H1 (cell line): ENCODE data around the gene HLA-DMB. TPM values are rescaled to one million over a fixed set of nuclear protein-coding genes. Genes with fewer than 3 reads are reported as not detected.

ENCODE experiments used
- CTCF ChIA-PET: fragments of 300-600 bp; sonication (Branson Sonifier 250); formaldehyde crosslinking; loops from one replicate; lab custom pipeline; 2021; ENCODE audit not compliant: partially characterized antibody; lab: Charles Lee
- POLR2A ChIA-PET: fragments of 300-600 bp; sonication (Branson Sonifier 250); formaldehyde crosslinking; loops from one replicate; lab custom pipeline; 2021; ENCODE audit warnings: inconsistent platforms; ENCODE audit not compliant: partially characterized antibody; lab: Charles Lee
- DNase-seq, 2 experiments: peaks; one replicate each; pipeline versions ENCODE4 v3.0.0 to v3.0.0-alpha.2; 2010 to 2022; ENCODE audit warnings: low spot score in 2 of 2, low read depth in 1 of 2, mixed read lengths in 1 of 2
- FAIRE-seq: peaks from 2 replicates; lab custom pipeline; 2011; peaks lifted over from hg19 to GRCh38; lab: Jason Lieb, UNC
- H2AFZ ChIP-seq: 2 replicates; pipeline ENCODE4 v1.8.1; 2012; ENCODE audit warnings: low read length, inconsistent platforms
- H2AK5ac ChIP-seq: 2 replicates; pipeline ENCODE4 v1.6.1; 2013; ENCODE audit warnings: low read depth, low read length
- H2BK120ac ChIP-seq: replicated peaks from 2 replicates; pipeline ENCODE3; 2013; ENCODE audit warnings: low read depth, low read length, inconsistent platforms
- H2BK12ac ChIP-seq: 2 replicates; pipeline ENCODE4 v1.6.1; 2013; ENCODE audit warnings: low read depth, low read length
- H2BK15ac ChIP-seq: 2 replicates; pipeline ENCODE4 v1.6.1; 2013; ENCODE audit warnings: low read length
- H2BK20ac ChIP-seq: 2 replicates; pipeline ENCODE4 v1.6.1; 2013; ENCODE audit warnings: low read length
- H2BK5ac ChIP-seq: 2 replicates; pipeline ENCODE4 v1.6.1; 2013; ENCODE audit warnings: low read depth, low read length
- H3K14ac ChIP-seq: 2 replicates; pipeline ENCODE4 v1.6.1; 2013; ENCODE audit warnings: inconsistent platforms; ENCODE audit not compliant: insufficient read length
- H3K18ac ChIP-seq: 2 replicates; pipeline ENCODE4 v1.6.1; 2013; ENCODE audit warnings: low read length; ENCODE audit errors: extremely low read depth
- H3K23ac ChIP-seq: 2 replicates; pipeline ENCODE4 v1.6.1; 2013; ENCODE audit warnings: inconsistent platforms; ENCODE audit not compliant: insufficient read length
- H3K23me2 ChIP-seq: 2 replicates; pipeline ENCODE4 v1.6.1; 2013; ENCODE audit warnings: low read depth, low read length
- H3K27ac ChIP-seq: 2 replicates; pipeline ENCODE4 v1.6.1; 2011; ENCODE audit warnings: low read depth, low read length, inconsistent platforms
- H3K27me3 ChIP-seq, 4 experiments: replicated peaks in 1 of 4; 1 replicate in 1 of 4; 2 replicates in 3 of 4; pipeline versions ENCODE4 v1.6.1 to v1.8.1; 2011 to 2013; ENCODE audit warnings: low read length in 3 of 4, mild to moderate bottlenecking in 3 of 4, inconsistent platforms in 2 of 4, mixed read lengths in 2 of 4, moderate library complexity in 1 of 4; ENCODE audit not compliant: control insufficient read depth in 3 of 4, insufficient read depth in 3 of 4; ENCODE audit errors: extremely low read depth in 1 of 4
- H3K36me3 ChIP-seq, 4 experiments: 2 replicates each; pipeline versions ENCODE4 v1.6.1 to v1.8.1; 2011 to 2013; ENCODE audit warnings: mild to moderate bottlenecking in 4 of 4, low read length in 3 of 4, moderate library complexity in 2 of 4, control low read depth in 1 of 4, inconsistent platforms in 1 of 4; ENCODE audit not compliant: insufficient read depth in 4 of 4, control insufficient read depth in 2 of 4
- H3K4ac ChIP-seq: replicated peaks from 2 replicates; pipeline ENCODE3; 2013; ENCODE audit warnings: low read length, low read depth, mixed read lengths, inconsistent platforms; ENCODE audit not compliant: insufficient read length
- H3K4me1 ChIP-seq, 4 experiments: replicated peaks in 1 of 4; 1 replicate in 1 of 4; 2 replicates in 3 of 4; pipeline versions ENCODE4 v1.6.1 to v1.8.1; 2011 to 2013; ENCODE audit warnings: low read length in 3 of 4, inconsistent platforms in 2 of 4, mixed read lengths in 1 of 4; ENCODE audit not compliant: insufficient read depth in 4 of 4, control insufficient read depth in 3 of 4
- H3K4me2 ChIP-seq, 2 experiments: 2 replicates each; pipeline versions ENCODE4 v1.6.1 to v1.8.1; 2011 to 2013; ENCODE audit warnings: low read depth in 2 of 2, low read length in 2 of 2, control low read depth in 1 of 2, inconsistent platforms in 1 of 2, mild to moderate bottlenecking in 1 of 2; ENCODE audit not compliant: insufficient read depth in 1 of 2
- H3K4me3 ChIP-seq, 4 experiments: fragments of 200-600, 300-600 bp in 1 of 4; sonication (generic), shearing (Covaris generic), sonication (Bioruptor Twin) in 1 of 4; 2 replicates each; pipeline versions ENCODE4 v1.5.1 to v1.8.1; 2011 to 2016; ENCODE audit warnings: low read length in 4 of 4, low read depth in 3 of 4, control low read depth in 2 of 4, inconsistent platforms in 2 of 4, mild to moderate bottlenecking in 2 of 4, mixed read lengths in 1 of 4, moderate library complexity in 1 of 4; ENCODE audit not compliant: insufficient read depth in 2 of 4; ENCODE audit errors: extremely low read depth in 1 of 4
- H3K56ac ChIP-seq: replicated peaks from 2 replicates; pipeline ENCODE3; 2013; ENCODE audit warnings: low read depth, mild to moderate bottlenecking, mixed read lengths, low read length, inconsistent platforms; ENCODE audit not compliant: insufficient read length
- H3K79me1 ChIP-seq: 2 replicates; pipeline ENCODE4 v1.6.1; 2013; ENCODE audit warnings: low read depth, low read length, control low read depth
- H3K79me2 ChIP-seq, 2 experiments: 2 replicates each; pipeline versions ENCODE4 v1.6.1 to v1.8.1; 2012 to 2013; ENCODE audit warnings: low read length in 2 of 2, mild to moderate bottlenecking in 2 of 2, inconsistent platforms in 1 of 2; ENCODE audit not compliant: insufficient read depth in 2 of 2, control insufficient read depth in 1 of 2
- H3K9ac ChIP-seq, 4 experiments: replicated peaks in 1 of 4; 1 replicate in 1 of 4; 2 replicates in 3 of 4; pipeline versions ENCODE4 v1.6.1 to v1.8.1; 2011 to 2013; ENCODE audit warnings: low read depth in 3 of 4, low read length in 3 of 4, control low read depth in 2 of 4, mild to moderate bottlenecking in 2 of 4, moderate library complexity in 2 of 4, inconsistent platforms in 1 of 4; ENCODE audit errors: extremely low read depth in 1 of 4
- H3K9me3 ChIP-seq, 2 experiments: 2 replicates each; pipeline versions ENCODE4 v1.6.1 to v1.8.1; 2012 to 2013; ENCODE audit warnings: mild to moderate bottlenecking in 2 of 2, moderate library complexity in 2 of 2, control low read depth in 1 of 2, inconsistent platforms in 1 of 2, low read depth in 1 of 2, low read length in 1 of 2, mixed read lengths in 1 of 2; ENCODE audit not compliant: insufficient read depth in 2 of 2
- H4K20me1 ChIP-seq, 2 experiments: replicated peaks in 1 of 2; 2 replicates each; pipeline versions ENCODE3 to v1.8.1; 2011 to 2013; ENCODE audit warnings: inconsistent platforms in 2 of 2, low read length in 2 of 2, mild to moderate bottlenecking in 1 of 2; ENCODE audit not compliant: insufficient read depth in 2 of 2, control insufficient read depth in 1 of 2
- H4K5ac ChIP-seq: 2 replicates; pipeline ENCODE4 v1.6.1; 2013; ENCODE audit warnings: low read length, low read depth, mixed read lengths, inconsistent platforms; ENCODE audit not compliant: insufficient read length
- H4K8ac ChIP-seq: 2 replicates; pipeline ENCODE4 v1.8.0; 2013; ENCODE audit warnings: mild to moderate bottlenecking, moderate library complexity, low read length, inconsistent platforms; ENCODE audit not compliant: insufficient read depth; ENCODE audit errors: extremely low read depth
- H4K91ac ChIP-seq: replicated peaks from 2 replicates; pipeline ENCODE3; 2013; ENCODE audit warnings: low read length, mixed read lengths, inconsistent platforms; ENCODE audit not compliant: insufficient read length
- ASH2L ChIP-seq: fragments of 200-600, 300-600 bp; sonication (generic); IDR thresholded peaks from one replicate; pipeline ENCODE4 v1.7.1; 2017; ENCODE audit warnings: low read length
- CBX5 ChIP-seq: fragments of 300-800, 300-1000 bp; sonication (generic); IDR thresholded peaks from 2 replicates; pipeline ENCODE4 v1.7.1; 2016; ENCODE audit warnings: antibody characterized with exemption, low read length, low read depth
- CTBP2 ChIP-seq: IDR thresholded peaks from 2 replicates; pipeline ENCODE4 v1.7.0; 2011; ENCODE audit warnings: borderline replicate concordance, mild to moderate bottlenecking, moderate library complexity, mixed read lengths, low read length; ENCODE audit not compliant: insufficient read depth, insufficient read length
- FOSL1 ChIP-seq: IDR thresholded peaks from 2 replicates; pipeline ENCODE4 v1.6.1; 2011; ENCODE audit warnings: mild to moderate bottlenecking, low read depth, low read length, moderate library complexity; ENCODE audit not compliant: insufficient read depth
- JUN ChIP-seq: IDR thresholded peaks from 2 replicates; pipeline ENCODE4 v1.6.1; 2011; ENCODE audit warnings: low read depth, mild to moderate bottlenecking, improper control_type of control experiment, low read length
- KDM1A ChIP-seq: fragments of 200-600, 300-600 bp; sonication (generic); IDR thresholded peaks from 2 replicates; pipeline ENCODE4 v1.7.1; 2016; ENCODE audit warnings: mild to moderate bottlenecking, low read length, borderline replicate concordance
- KDM4A ChIP-seq: IDR thresholded peaks from one replicate; pipeline ENCODE4 v1.7.1; 2012; ENCODE audit warnings: low read depth, mild to moderate bottlenecking, moderate library complexity, low read length, inconsistent platforms; ENCODE audit not compliant: severe bottlenecking
- MAFK ChIP-seq: IDR thresholded peaks from 2 replicates; pipeline ENCODE4 v1.6.1; 2012; ENCODE audit warnings: low read depth, mild to moderate bottlenecking, improper control_type of control experiment, low read length
- RBBP5 ChIP-seq: IDR thresholded peaks from 2 replicates; pipeline ENCODE4 v1.7.1; 2012; ENCODE audit warnings: low read depth, mild to moderate bottlenecking, inconsistent platforms, low read length, moderate library complexity, borderline replicate concordance
- SIN3A ChIP-seq, 2 experiments: IDR thresholded peaks in 1 of 2; conservative IDR thresholded peaks in 1 of 2; 2 replicates each; pipeline ENCODE4 v1.6.1; 2011 to 2012; ENCODE audit warnings: low read length in 2 of 2, improper control_type of control experiment in 1 of 2, low read depth in 1 of 2, mild to moderate bottlenecking in 1 of 2
- TCF12 ChIP-seq: IDR thresholded peaks from 2 replicates; pipeline ENCODE4 v1.6.1; 2011; ENCODE audit warnings: low read depth, mild to moderate bottlenecking, low read length
- WGBS, 2 experiments: shearing (Covaris generic) in 1 of 2; methylation state at CpG; one replicate each; pipeline versions ENCODE4 v1.1.6 to v1.1.7; 2013 to 2015; ENCODE audit warnings: low lambda C conversion rate in 2 of 2, mixed read lengths in 2 of 2, inconsistent platforms in 1 of 2, low coverage in 1 of 2, missing lambda C conversion rate in 1 of 2; ENCODE audit not compliant: insufficient replicate concordance in 2 of 2, insufficient coverage in 1 of 2, insufficient read length in 1 of 2; ENCODE audit errors: extremely low coverage in 1 of 2, missing lambda C conversion rate in 1 of 2; 5-methylcytosine and 5-hydroxymethylcytosine counted together
- polyA plus RNA-seq, 7 experiments: library from polyadenylated mRNA; depleted of rRNA in 3 of 7; stranded (reverse) in 5 of 7; unstranded in 2 of 7; fragments of >200 nt in 5 of 7; fragments of 200-250 nt in 2 of 7; gene quantifications; 1 replicate in 5 of 7; 2 replicates in 1 of 7; 4 replicates in 1 of 7; pipeline versions ENCODE4 v1.2.1 to v1.2.3, GENCODE V29; 2011 to 2013; ENCODE audit warnings: missing spikeins in 2 of 7, mixed read lengths in 2 of 7
- total RNA-seq: library from RNA; stranded (reverse); fragmentation: NEBNext Ultra II Directional; extraction: Animal tissue kit (Norgen Biotek cat#: 25700); gene quantifications from 2 replicates; pipeline ENCODE4 v1.2.1, GENCODE V29; 2021

Gene HLA-DMB
- total and polyA plus RNA-seq, 2 of the 8 experiments (the other 6 are each of a cell fraction or from before 2014, with no cell fraction given): 2.7 to 4.7 TPM

DNA sequence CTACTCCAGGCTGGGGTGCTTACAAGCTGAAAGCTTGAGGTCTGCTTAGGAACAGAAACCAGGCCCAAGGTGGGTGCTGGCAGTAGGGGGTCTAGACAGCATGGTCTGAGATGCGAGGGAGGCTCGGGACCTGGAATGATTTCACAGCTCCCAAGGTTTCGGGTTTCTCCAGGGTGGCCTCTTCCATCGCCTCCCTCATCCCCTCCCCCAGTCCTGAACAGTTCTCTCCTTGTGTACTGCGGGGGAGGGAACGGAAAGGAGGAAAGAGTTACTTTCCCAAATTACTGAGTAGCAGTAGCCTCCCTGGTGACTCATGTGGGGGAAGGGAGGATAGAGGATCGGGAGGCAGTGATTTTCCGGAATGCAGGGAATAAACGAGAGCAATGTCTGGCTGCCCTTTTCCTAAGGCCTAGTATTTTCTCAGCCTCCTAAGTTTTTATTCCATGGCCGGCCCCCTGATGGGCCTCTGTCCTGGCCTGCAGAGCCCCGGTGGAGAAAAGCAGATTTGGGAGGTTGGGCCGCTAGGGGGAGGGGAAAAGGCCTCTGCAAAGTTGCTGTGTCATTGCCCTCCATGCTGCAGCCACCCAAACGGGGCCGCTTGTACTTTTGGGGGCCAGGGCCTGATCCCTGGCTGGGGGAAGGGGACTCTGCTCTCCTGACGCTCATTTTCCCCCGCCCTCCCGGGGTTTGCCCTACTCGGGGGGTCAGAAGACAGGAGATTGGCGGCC, 29.0 kb upstream of the HLA-DMB start:
- peak overlapping the region; percentile 96 to 100 (median 100) for H3K9ac ChIP-seq
- H2BK12ac ChIP-seq: peak overlapping the region; percentile 100
- peaks cover 23 to 27% of the 10 kb centered on the region in 2 experiments for H4K20me1 ChIP-seq
- H3K4me1 ChIP-seq: peaks cover 0 to 13% (median 6%) of the 10 kb centered on the region in 4 experiments; a peak in 5 of 7 replicates
- peak overlapping the region; percentile 99 for H4K91ac ChIP-seq
- H2BK5ac ChIP-seq: peak overlapping the region; percentile 100
- H3K56ac ChIP-seq: peak overlapping the region; percentile 98
- CTCF ChIA-PET: interaction anchor here (0.6 to 14.6 kb wide), 6 partner anchors 13 to 199 kb away, joined by 3 to 168 read pairs (median 18); partner anchors contain the start of gene HLA-DMA
- no peak overlapping the region for H2AFZ ChIP-seq
- H2BK120ac ChIP-seq: peak overlapping the region; percentile 99
- H3K9me3 ChIP-seq: no peaks in the 10 kb centered on the region; a peak in 2 of 4 replicates
- WGBS, 2 experiments: 1% methylated on average over 19 of the region's 19 CpGs; no CpG with 5 or more reads in 1 of the 2 experiments
- peak overlapping the region; percentile 6 for H3K23ac ChIP-seq
- H3K23me2 ChIP-seq: peaks cover 22% of the 10 kb centered on the region
- H3K27me3 ChIP-seq: no peaks in the 10 kb centered on the region
- peak overlapping the region; percentile 100 for H2AK5ac ChIP-seq
- H3K27ac ChIP-seq: peak overlapping the region; percentile 99
- H3K14ac ChIP-seq: peak overlapping the region; percentile 100
- peak overlapping the region; percentile 75 for H3K4me2 ChIP-seq
- POLR2A ChIA-PET: interaction anchor here (0.9 to 33.3 kb wide), 38 partner anchors 4 to 1305 kb away, joined by 3 to 1158 read pairs (median 6); partner anchors contain the start of genes B3GALT4, BRD2, GPANK1 and HLA-DMA
- no peaks in the 10 kb centered on the region for H3K79me1 ChIP-seq
- H3K4me3 ChIP-seq: peak overlapping the region; percentile 90 to 99 (median 98)
- peaks cover 30 to 78% of the 10 kb centered on the region in 2 experiments for H3K79me2 ChIP-seq
- peak overlapping the region; percentile 100 for H4K8ac ChIP-seq
- H2BK20ac ChIP-seq: peak overlapping the region; percentile 72; the same call in 1 of the 2 replicates
- peak overlapping the region; percentile 100 for H3K18ac ChIP-seq
- no peak for DNase-seq
- peak overlapping the region; percentile 99 for H4K5ac ChIP-seq
- no peak overlapping the region for H2BK15ac ChIP-seq
- H3K4ac ChIP-seq: peak overlapping the region; percentile 100
- no peak for FAIRE-seq
- peaks cover 11 to 29% (median 17%) of the 10 kb centered on the region in 4 experiments for H3K36me3 ChIP-seq
- TF ChIP-seq KDM1A: no peak
- TF ChIP-seq MAFK: peak; percentile 92
- TF ChIP-seq TCF12: no peak
- no peak for TF ChIP-seq CBX5
- no peak; the same call in 1 of the 2 replicates for TF ChIP-seq RBBP5
- TF ChIP-seq CTBP2: no peak
- no peak for TF ChIP-seq KDM4A
- peak in 1 of 2 experiments; percentile 51; a peak in 1 of 4 replicates for TF ChIP-seq SIN3A (conservative IDR thresholded peaks at IDR 0.05 in 1 of 2, IDR thresholded peaks at IDR 0.05 in 1 of 2; ENCODE audit: low read depth in 1 of 2, low read length in 2 of 2)
- no peak for TF ChIP-seq FOSL1
- TF ChIP-seq JUN: no peak
- no peak for TF ChIP-seq ASH2L
